ENCODE results near the gene LRRC4C. TPM values are rescaled to one million over a fixed set of nuclear protein-coding genes. Genes with fewer than 3 reads are reported as not detected.

Gene LRRC4C
- total and polyA plus RNA-seq, 10 of the 15 experiments (the other 5 are each of a cell fraction or from before 2014, with no cell fraction given): 1.5 TPM; not detected in 9

GRCh38 chr11:40255457-40255856 lies 1204.0 kb downstream of the LRRC4C start:
- H4K20me1 ChIP-seq (ENCODE audit: control insufficient read depth, insufficient read depth): no peaks in the 10 kb centered on the region
- no peak for ATAC-seq
- no peaks in the 10 kb centered on the region for H3K9me3 ChIP-seq (replicated peaks; ENCODE audit: control insufficient read depth, insufficient read depth, low read length)
- no peak overlapping the region for H2AFZ ChIP-seq (ENCODE audit: control insufficient read depth, low read depth, low read length)
- TF ChIP-seq BCL3 (IDR thresholded peaks at IDR 0.05; ENCODE audit: borderline replicate concordance, insufficient read depth, low read depth, low read length, poor library complexity, severe bottlenecking) (no peak), USF1 (IDR thresholded peaks at IDR 0.05; ENCODE audit: borderline replicate concordance, extremely low read length, insufficient read depth, low read depth, low read length) (no peak), TAF1 (IDR thresholded peaks at IDR 0.05; ENCODE audit: borderline replicate concordance, low read depth, low read length) (no peak), EP300 (IDR thresholded peaks at IDR 0.05; ENCODE audit: borderline replicate concordance in 1 of 2, control insufficient read depth in 1 of 2, low read depth in 2 of 2, low read length in 2 of 2) (no peak), CTCF (IDR thresholded peaks at IDR 0.05 in 2 of 3, conservative IDR thresholded peaks at IDR 0.05 in 1 of 3; ENCODE audit: control insufficient read depth in 2 of 3, extremely low read depth in 1 of 3, insufficient read depth in 1 of 3, low read depth in 3 of 3, low read length in 3 of 3) (no peak), SUZ12 (IDR thresholded peaks at IDR 0.05; ENCODE audit: unreplicated experiment) (no peak), KLF5 (IDR thresholded peaks at IDR 0.05; ENCODE audit: partially characterized antibody) (no peak)
- 25% methylated on average over 1 of the region's 1 CpG for WGBS (ENCODE audit: insufficient coverage, insufficient replicate concordance, low lambda C conversion rate, missing lambda C conversion rate)
- intact Hi-C loops (cut with micrococcal nuclease; ENCODE audit: unreplicated experiment) (no loop called here), in situ Hi-C loops (cut with MboI) (no loop called here)
- no peaks in the 10 kb centered on the region for H3K79me2 ChIP-seq (ENCODE audit: control insufficient read depth, insufficient read depth, low read length)
- no peak for DNase-seq (ENCODE audit: low read depth, low spot score)
- POLR2A ChIA-PET: no interaction called here
- H3K36me3 ChIP-seq (ENCODE audit: control insufficient read depth in 2 of 2, insufficient read depth in 2 of 2, low read length in 1 of 2): no peaks in the 10 kb centered on the region
- no peak for FAIRE-seq
- H3K27me3 ChIP-seq (replicated peaks in 1 of 2; ENCODE audit: control insufficient read depth in 2 of 2, insufficient read depth in 2 of 2, low read length in 1 of 2): no peaks in the 10 kb centered on the region
- RAD21 ChIA-PET (ENCODE audit: unreplicated experiment): no interaction called here
- BruUV-seq (replicated peaks): no TSS peak
- H3K27ac ChIP-seq (ENCODE audit: control insufficient read depth, insufficient read depth): no peak overlapping the region
- no peaks in the 10 kb centered on the region for H3K4me1 ChIP-seq (ENCODE audit: control insufficient read depth, insufficient read depth, low read length)
- CTCF ChIA-PET: no interaction called here
- H3K4me3 ChIP-seq: no peak overlapping the region
- no peak overlapping the region for H3K4me2 ChIP-seq (ENCODE audit: control insufficient read depth, insufficient read depth)
- no peak overlapping the region for H3K9ac ChIP-seq (ENCODE audit: control insufficient read depth, insufficient read depth, low read length)
- SMC1A ChIA-PET (ENCODE audit: uncharacterized antibody, unreplicated experiment): no interaction called here
